A549 treated with AZD2906 at 1 μM for 4 hours (cell line): Measurements from ENCODE around the gene CPN2. TPM values are rescaled to one million over a fixed set of nuclear protein-coding genes. Genes with fewer than 3 reads are reported as not detected.

Source experiments
- total RNA-seq: library from RNA; stranded (reverse); fragments of 200-300 nt; extraction: Qiagen RNA extraction; gene quantifications from 5 replicates; pipeline ENCODE4 v1.2.3, GENCODE V29; 2022

CPN2 gene
- not detected in 5 replicates for total RNA-seq

GRCh38 chr3:194351080-194351672 is at the start of gene CPN2:
Gene CPN2 (minus strand): TSS chr3:194351328. CDS start chr3:194342702, 8,626 bp downstream.

GRCh38 chr3:194399166-194399565 is 48.0 kb upstream of the CPN2 start, which contains the start of gene GP5:
Gene GP5 (minus strand): TSS chr3:194399266. CDS start chr3:194398282, 984 bp downstream.

GRCh38 chr3:194369522-194370279 is 18.6 kb upstream of the CPN2 start, which contains the start of gene LRRC15:
Gene LRRC15 (minus strand): TSS chr3:194369743. CDS start chr3:194361043, 8,700 bp downstream.

Other genes starting within 250 kb of the CPN2 start
- 7.9 to 11.3 TPM (median 10.0 TPM) in 5 replicates for gene HES1, start 215.2 kb downstream of the CPN2 start, total RNA-seq
- gene LRRC15, start 18.4 kb upstream of the CPN2 start, total RNA-seq: 0.13 to 0.17 TPM (median 0.15 TPM) in 5 replicates
- 0.01 to 0.02 TPM in 2 of 5 replicates, not detected in the others for gene GP5, start 47.9 kb upstream of the CPN2 start, total RNA-seq
- 19.6 to 37.9 TPM (median 27.5 TPM) in 5 replicates for gene ATP13A3, start 135.7 kb upstream of the CPN2 start, total RNA-seq